NCI-H2081 treated with DMSO at 0.1 percent for 48 hours (cell line): ENCODE data around the gene MRPL48.
A peak's percentile ranks its signal among the peaks of the same experiment; 100 is the strongest.
"Not testable (repeated sequence)": the region's sequence is repeated elsewhere in the genome, so short reads cannot be mapped to it uniquely, and the experiment has no call there.

ENCODE experiments used
- DNase-seq: peaks from one replicate; lab custom pipeline; 2025; lab: John Stamatoyannopoulos, UW

Gene MRPL48

GRCh38 chr11:73779084-73779902 is 8.4 kb upstream of the MRPL48 start:
- peak; percentile 90 for DNase-seq

- DNase-seq: no peak
These were observed 6.4 kb upstream of the MRPL48 start for GRCh38 chr11:73781303-73781702.

GRCh38 chr11:73783483-73784020 is 4.1 kb upstream of the MRPL48 start:
- no peak for DNase-seq

- DNase-seq: no peak
These were observed 3.5 kb upstream of the MRPL48 start for GRCh38 chr11:73784080-73784634.

- no peak for DNase-seq
These were observed 2.9 kb upstream of the MRPL48 start for GRCh38 chr11:73784734-73785133.

- not testable (repeated sequence) for DNase-seq
These were observed 2.2 kb upstream of the MRPL48 start for GRCh38 chr11:73785467-73785866.

- no peak for DNase-seq
These were observed 527 bp upstream of the MRPL48 start for GRCh38 chr11:73787051-73787642.

- DNase-seq: no peak
These were observed 1.6 kb downstream of the MRPL48 start for GRCh38 chr11:73789279-73789670.

GRCh38 chr11:73792584-73792983 is 4.9 kb downstream of the MRPL48 start:
- DNase-seq: no peak

GRCh38 chr11:73795925-73796632 is 8.4 kb downstream of the MRPL48 start:
- no peak for DNase-seq

GRCh38 chr11:73797457-73797856 is 9.8 kb downstream of the MRPL48 start:
- DNase-seq: no peak

- DNase-seq: no peak
These were observed 12.7 kb downstream of the MRPL48 start for GRCh38 chr11:73800276-73800806.

- no peak for DNase-seq
These were observed 13.5 kb downstream of the MRPL48 start for GRCh38 chr11:73801136-73801535.

GRCh38 chr11:73804712-73805111 is 17.0 kb downstream of the MRPL48 start:
- no peak for DNase-seq

- no peak for DNase-seq
These were observed 20.4 kb downstream of the MRPL48 start for GRCh38 chr11:73808052-73808451.

- DNase-seq: no peak
These were observed 23.0 kb downstream of the MRPL48 start for GRCh38 chr11:73810637-73811036.

GRCh38 chr11:73812234-73812633 is 24.6 kb downstream of the MRPL48 start:
- no peak for DNase-seq

- no peak for DNase-seq
These were observed 27.1 kb downstream of the MRPL48 start for GRCh38 chr11:73814812-73815211.

- no peak for DNase-seq
These were observed 31.2 kb downstream of the MRPL48 start for GRCh38 chr11:73818846-73819245.

GRCh38 chr11:73830261-73830660 is 42.6 kb downstream of the MRPL48 start:
- no peak for DNase-seq

- no peak for DNase-seq
These were observed 45.4 kb downstream of the MRPL48 start for GRCh38 chr11:73833067-73833466.

GRCh38 chr11:73838443-73839122 is 50.9 kb downstream of the MRPL48 start:
- DNase-seq: no peak
